Measurements from ENCODE around the gene TREH.

GRCh38 chr11:118646393-118646792 lies 33.1 kb downstream of the TREH start:
- TF ChIP-seq POLR2AphosphoS5 (IDR thresholded peaks at IDR 0.05; ENCODE audit: low read depth, low read length) (no peak), CTCF (IDR thresholded peaks at IDR 0.05; ENCODE audit: control extremely low read depth in 1 of 3, insufficient read depth in 1 of 3, low read depth in 1 of 3, low read length in 3 of 3) (no peak), CEBPB (IDR thresholded peaks at IDR 0.05; ENCODE audit: low read depth, low read length) (no peak), CHD1 (IDR thresholded peaks at IDR 0.05; ENCODE audit: low read depth, low read length) (no peak), MAFK (IDR thresholded peaks at IDR 0.05; ENCODE audit: low read depth, low read length) (no peak), HDAC2 (IDR thresholded peaks at IDR 0.05; ENCODE audit: borderline replicate concordance in 1 of 2, low read depth in 2 of 2, low read length in 2 of 2) (no peak), RBBP5 (IDR thresholded peaks at IDR 0.05; ENCODE audit: borderline replicate concordance, low read depth, low read length) (no peak), EZH2 (IDR thresholded peaks at IDR 0.05; ENCODE audit: low read depth, low read length, severe bottlenecking) (no peak), POLR2A (IDR thresholded peaks at IDR 0.05; ENCODE audit: control extremely low read depth in 1 of 2, low read depth in 2 of 2, low read length in 2 of 2) (no peak)
